HUES6 (cell line): ENCODE results near the gene INTS4.
"Not testable (repeated sequence)": the region's sequence is repeated elsewhere in the genome, so short reads cannot be mapped to it uniquely, and the experiment has no call there.

Experiments
- H3K27ac ChIP-seq: 2 replicates; pipeline ENCODE4 v1.7.0; 2013; ENCODE audit warnings: low read depth, mild to moderate bottlenecking, low read length, inconsistent platforms
- H3K27me3 ChIP-seq: 2 replicates; pipeline ENCODE4 v1.6.1; 2013; ENCODE audit warnings: low read length; ENCODE audit not compliant: control insufficient read depth, insufficient read depth
- H3K36me3 ChIP-seq: 2 replicates; pipeline ENCODE4 v1.6.1; 2013; ENCODE audit warnings: low read length; ENCODE audit not compliant: control insufficient read depth, insufficient read depth
- H3K4me1 ChIP-seq: 2 replicates; pipeline ENCODE4 v1.6.1; 2013; ENCODE audit warnings: low read length; ENCODE audit not compliant: control insufficient read depth, insufficient read depth
- H3K4me3 ChIP-seq: 2 replicates; pipeline ENCODE4 v1.5.1; 2013; ENCODE audit warnings: low read depth, low read length
- H3K9ac ChIP-seq: one replicate; pipeline ENCODE4 v1.6.1; 2013; ENCODE audit warnings: mild to moderate bottlenecking, low read length
- H3K9me3 ChIP-seq: 2 replicates; pipeline ENCODE4 v1.6.1; 2013; ENCODE audit warnings: low read depth, low read length; ENCODE audit not compliant: control insufficient read depth, insufficient read depth

The INTS4 gene

GRCh38 chr11:77994434-77995362 lies at the start of gene INTS4:
INTS4 (minus strand) TSS chr11:77994668; CDS start chr11:77994643, 25 bp downstream.
- Histone ChIP-seq H3K9ac (peak within 1 kb of the TSS; percentile 82), H3K4me1 (peaks cover 9% of the 10 kb centered on the region), H3K9me3 (no peaks in the 10 kb centered on the region), H3K4me3 (peak within 1 kb of the TSS; percentile 89), H3K36me3 (peaks cover 12% of the 10 kb centered on the region), H3K27me3 (no peaks in the 10 kb centered on the region), H3K27ac (peak within 1 kb of the TSS; percentile 54; the same call in 1 of the 2 replicates)

- Histone ChIP-seq H3K27ac (no peak overlapping the region), H3K9ac (no peak overlapping the region), H3K9me3 (no peaks in the 10 kb centered on the region), H3K4me1 (peaks cover 18% of the 10 kb centered on the region), H3K4me3 (no peak overlapping the region), H3K27me3 (peaks cover 12% of the 10 kb centered on the region), H3K36me3 (no peaks in the 10 kb centered on the region)
Observed at GRCh38 chr11:78041843-78042440, 47.5 kb upstream of the INTS4 start.

GRCh38 chr11:78041380-78041719 lies 46.9 kb upstream of the INTS4 start:
- not testable (repeated sequence) for H3K9me3 ChIP-seq, H3K4me3 ChIP-seq, H3K36me3 ChIP-seq, H3K27ac ChIP-seq, H3K9ac ChIP-seq
- peaks cover 16% of the 10 kb centered on the region for H3K4me1 ChIP-seq
- peaks cover 12% of the 10 kb centered on the region for H3K27me3 ChIP-seq

- H3K9ac ChIP-seq = no peak overlapping the region
- H3K27me3 ChIP-seq = peaks cover 10% of the 10 kb centered on the region
- H3K4me1 ChIP-seq = peaks cover 13% of the 10 kb centered on the region
- H3K9me3 ChIP-seq = no peaks in the 10 kb centered on the region
- no peak overlapping the region for H3K4me3 ChIP-seq
- H3K27ac ChIP-seq = no peak overlapping the region
- no peaks in the 10 kb centered on the region for H3K36me3 ChIP-seq
Observed at GRCh38 chr11:78040691-78041379, 46.4 kb upstream of the INTS4 start.

GRCh38 chr11:78039919-78040671 lies 45.6 kb upstream of the INTS4 start:
- H3K27ac ChIP-seq = no peak overlapping the region

GRCh38 chr11:78039391-78039918 lies 45.0 kb upstream of the INTS4 start:
- no peaks in the 10 kb centered on the region for H3K36me3 ChIP-seq
- no peak overlapping the region for H3K9ac ChIP-seq
- no peaks in the 10 kb centered on the region for H3K27me3 ChIP-seq
- H3K4me3 ChIP-seq = no peak overlapping the region
- H3K4me1 ChIP-seq = peaks cover 10% of the 10 kb centered on the region; the same call in 1 of the 2 replicates
- no peaks in the 10 kb centered on the region for H3K9me3 ChIP-seq
- H3K27ac ChIP-seq = no peak overlapping the region

More at GRCh38 chr11:78039919-78040671, 45.6 kb upstream of the INTS4 start:
- H3K4me3 ChIP-seq = no peak overlapping the region
- no peaks in the 10 kb centered on the region for H3K36me3 ChIP-seq
- H3K4me1 ChIP-seq = peaks cover 10% of the 10 kb centered on the region; the same call in 1 of the 2 replicates
- no peaks in the 10 kb centered on the region for H3K9me3 ChIP-seq
- no peak overlapping the region for H3K9ac ChIP-seq
- H3K27me3 ChIP-seq = peaks cover 3% of the 10 kb centered on the region; the same call in 1 of the 2 replicates

- no peak overlapping the region for H3K9ac ChIP-seq
- H3K27ac ChIP-seq = no peak overlapping the region
Observed at GRCh38 chr11:78038697-78039313, 44.3 kb upstream of the INTS4 start.

GRCh38 chr11:78037825-78038620 lies 43.6 kb upstream of the INTS4 start:
- H3K27me3 ChIP-seq = no peaks in the 10 kb centered on the region

More at GRCh38 chr11:78038697-78039313, 44.3 kb upstream of the INTS4 start:
- no peaks in the 10 kb centered on the region for H3K27me3 ChIP-seq
- no peaks in the 10 kb centered on the region for H3K36me3 ChIP-seq
- H3K4me3 ChIP-seq = no peak overlapping the region
- peaks cover 10% of the 10 kb centered on the region; the same call in 1 of the 2 replicates for H3K4me1 ChIP-seq
- H3K9me3 ChIP-seq = no peaks in the 10 kb centered on the region

GRCh38 chr11:78037056-78037455 lies 42.6 kb upstream of the INTS4 start:
- no peaks in the 10 kb centered on the region for H3K36me3 ChIP-seq

More at GRCh38 chr11:78037825-78038620, 43.6 kb upstream of the INTS4 start:
- Histone ChIP-seq H3K36me3 (no peaks in the 10 kb centered on the region), H3K9me3 (no peaks in the 10 kb centered on the region), H3K9ac (no peak overlapping the region), H3K4me3 (no peak overlapping the region), H3K27ac (no peak overlapping the region), H3K4me1 (peaks cover 10% of the 10 kb centered on the region; the same call in 1 of the 2 replicates)

More at GRCh38 chr11:78037056-78037455, 42.6 kb upstream of the INTS4 start:
- no peak overlapping the region for H3K9ac ChIP-seq
- no peak overlapping the region for H3K27ac ChIP-seq
- H3K4me3 ChIP-seq = no peak overlapping the region
- H3K4me1 ChIP-seq = peaks cover 10% of the 10 kb centered on the region; the same call in 1 of the 2 replicates
- no peaks in the 10 kb centered on the region for H3K27me3 ChIP-seq
- no peaks in the 10 kb centered on the region for H3K9me3 ChIP-seq
